Cerebellar nuclear complex (tissue), 1 donor: ENCODE data around the gene NPR3.
"Not testable (repeated sequence)": the region's sequence is repeated elsewhere in the genome, so short reads cannot be mapped to it uniquely, and the experiment has no call there.

Experiments
- DNase-seq, 2 experiments: peaks; one replicate each; lab custom pipeline; 2025; lab: John Stamatoyannopoulos, UW

Gene NPR3

GRCh38 chr5:32767948-32768467 lies 56.9 kb downstream of the NPR3 start:
- DNase-seq, result no peak

- DNase-seq, result no peak
These were observed 58.6 kb downstream of the NPR3 start for GRCh38 chr5:32769711-32770110.

DNA sequence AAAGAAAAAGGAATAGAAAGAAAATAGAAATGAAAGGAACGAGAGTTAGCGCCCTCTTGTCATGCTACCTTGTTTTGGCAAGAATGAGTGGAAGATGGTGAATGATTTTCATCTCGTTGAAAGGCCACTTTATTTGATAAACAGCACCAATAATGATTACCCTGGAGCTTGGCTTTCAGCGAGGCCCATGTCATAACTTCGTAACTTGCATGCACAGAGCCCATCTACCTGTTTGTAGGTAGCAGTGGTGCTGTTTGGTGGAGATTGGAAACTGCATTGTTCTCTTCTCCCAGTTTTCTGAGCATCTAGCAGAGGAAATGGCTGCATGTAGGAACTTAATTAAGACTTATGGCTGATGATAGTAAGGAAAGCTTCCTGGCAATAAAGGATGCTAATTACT lies 59.3 kb downstream of the NPR3 start:
- no peak for DNase-seq

DNA sequence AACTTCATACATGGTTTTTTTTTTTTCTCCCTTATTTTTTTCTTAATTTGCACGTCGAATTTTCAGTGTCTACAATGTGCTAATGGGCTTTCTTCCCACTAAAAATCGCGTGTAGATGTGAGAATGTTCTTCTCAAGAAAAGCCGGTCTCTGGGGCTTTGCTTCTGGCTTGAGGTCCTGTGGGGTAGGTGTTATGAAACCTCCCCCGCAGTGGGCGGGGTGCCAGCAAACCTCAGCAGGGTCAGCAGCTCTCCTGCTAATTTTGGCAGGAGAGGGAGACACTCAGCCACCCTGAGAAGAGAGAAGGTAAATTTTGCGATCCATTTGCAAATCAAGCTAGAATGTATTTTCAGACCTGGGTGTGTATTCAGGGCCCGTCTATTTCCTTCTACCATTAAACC lies 59.9 kb downstream of the NPR3 start:
- no peak for DNase-seq

DNA sequence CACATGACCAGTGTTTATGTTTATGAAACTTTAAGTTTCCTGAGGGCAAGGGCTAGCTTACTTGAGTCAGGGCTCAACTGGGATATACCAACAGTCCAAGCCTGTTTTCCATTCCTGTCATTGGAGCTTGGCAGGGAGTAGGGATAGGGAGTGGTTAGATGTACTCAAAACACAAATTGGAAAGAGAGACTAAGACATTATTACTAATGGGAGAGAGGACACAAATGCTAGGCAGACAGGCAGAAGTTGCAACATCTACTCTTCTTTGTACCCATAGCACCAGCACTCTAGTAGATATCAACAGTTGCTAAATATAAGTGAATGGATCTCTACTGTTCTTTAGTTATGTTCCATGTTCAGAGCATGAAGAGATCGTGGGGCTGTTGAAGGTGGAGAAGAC lies 62.8 kb downstream of the NPR3 start:
- DNase-seq, result no peak

DNA sequence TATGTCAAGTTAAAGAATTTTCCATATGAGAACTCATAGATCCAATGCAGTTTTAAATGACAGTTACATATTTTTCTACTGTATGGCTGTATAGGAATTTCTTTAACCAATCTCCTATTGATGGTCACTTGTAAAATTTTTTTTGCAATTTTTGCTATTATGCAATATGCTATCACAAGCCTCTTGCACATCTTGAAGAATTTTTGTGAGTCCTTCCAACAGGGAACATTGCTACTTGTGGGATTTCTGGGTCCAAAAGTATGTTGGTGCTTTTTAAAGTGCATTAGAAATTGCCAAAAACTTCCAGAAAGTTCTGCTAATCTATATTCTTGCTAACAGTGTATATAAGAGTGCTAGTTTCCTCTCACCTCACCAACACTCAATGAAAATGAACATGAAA lies 65.1 kb downstream of the NPR3 start:
- no peak for DNase-seq

- no peak for DNase-seq
These were observed 66.1 kb downstream of the NPR3 start for GRCh38 chr5:32777222-32777621.

GRCh38 chr5:32777733-32778132 lies 66.6 kb downstream of the NPR3 start:
- no peak for DNase-seq

GRCh38 chr5:32778403-32778802 lies 67.3 kb downstream of the NPR3 start:
- no peak for DNase-seq

DNA sequence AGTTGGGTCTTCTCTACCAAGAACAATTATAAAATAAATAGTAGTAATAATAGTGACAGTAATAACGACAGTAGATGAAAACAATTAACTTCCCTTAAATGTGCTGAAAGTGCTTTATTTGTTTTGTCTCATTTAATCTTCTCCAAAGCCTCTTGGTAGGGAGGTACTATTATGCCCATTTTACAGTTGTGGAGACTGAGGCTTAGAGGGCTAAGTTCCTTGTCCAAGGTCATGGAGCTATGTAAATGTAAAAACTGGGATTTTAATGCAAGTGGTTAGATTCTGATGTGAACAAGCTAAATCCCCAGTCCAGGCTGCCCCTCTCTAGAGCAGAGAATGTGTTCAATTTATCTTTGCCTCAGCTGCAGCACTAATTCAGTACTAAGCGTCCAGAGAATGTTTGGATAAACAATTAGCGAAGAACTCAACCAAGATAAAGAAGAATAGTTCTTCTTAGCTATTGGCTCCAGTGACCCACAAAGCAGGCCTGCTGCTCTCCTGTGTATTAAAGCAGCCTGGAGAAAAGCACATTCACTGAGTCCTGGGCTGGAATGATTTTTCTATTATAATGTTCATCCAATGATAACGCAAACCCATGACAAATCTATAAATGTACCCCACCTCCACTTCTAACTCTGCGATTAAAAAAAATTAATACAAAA lies 68.8 kb downstream of the NPR3 start:
- no peak for DNase-seq

- DNase-seq, result no peak
These were observed 69.4 kb downstream of the NPR3 start for GRCh38 chr5:32780508-32780919.

DNA sequence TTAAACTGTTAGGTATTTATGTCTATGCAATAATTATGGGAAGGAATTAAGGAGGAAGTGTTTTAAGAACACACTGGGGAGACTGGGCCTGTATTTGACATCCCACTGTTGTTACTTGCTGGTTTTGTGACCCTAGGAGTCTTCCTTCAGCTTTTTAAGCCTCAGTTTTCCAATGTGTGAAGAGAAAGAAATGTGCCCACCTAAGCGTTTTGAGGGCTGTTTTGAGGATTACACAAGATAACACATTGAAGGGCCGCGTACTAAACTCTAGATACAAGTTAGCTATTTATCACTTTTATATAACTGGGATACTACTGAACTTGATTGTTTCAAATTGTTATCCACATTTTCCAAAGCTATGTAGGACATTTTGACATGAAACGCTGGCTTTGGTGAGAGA lies 72.5 kb downstream of the NPR3 start:
- no peak for DNase-seq

DNA sequence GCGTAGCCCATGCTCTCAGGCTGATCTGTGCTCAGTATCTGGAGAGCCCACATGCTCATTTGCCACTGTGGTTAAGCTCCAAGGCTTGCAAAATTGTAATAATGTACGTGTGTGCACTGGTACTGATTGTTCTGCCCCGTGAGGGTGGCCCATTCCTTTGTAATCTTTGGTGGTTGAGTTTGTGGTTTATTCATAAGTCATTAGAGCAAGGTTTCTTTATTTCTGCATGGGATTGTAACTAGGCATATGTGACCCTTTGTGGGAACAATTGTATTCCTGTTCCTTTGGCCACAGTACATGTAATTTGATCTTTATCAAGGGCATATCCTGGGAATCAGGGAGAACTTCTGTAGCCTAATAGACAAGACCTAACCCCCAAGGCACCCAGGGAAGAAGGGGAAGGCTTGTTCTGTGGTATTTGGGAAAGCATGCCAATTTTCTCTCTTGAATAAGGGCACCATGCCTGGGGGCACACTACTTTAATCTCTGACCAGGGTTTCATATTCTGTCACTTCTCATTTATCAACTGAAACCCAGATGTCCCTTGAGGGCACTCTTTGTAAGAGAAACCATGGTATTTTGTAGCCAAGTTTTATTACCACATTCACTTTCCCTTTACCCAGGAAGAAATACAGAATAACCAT lies 74.6 kb downstream of the NPR3 start:
- DNase-seq, result no peak

GRCh38 chr5:32786311-32786710 lies 75.2 kb downstream of the NPR3 start:
- no peak for DNase-seq

GRCh38 chr5:32790411-32790951 lies 79.4 kb downstream of the NPR3 start:
- DNase-seq, result no peak

GRCh38 chr5:32791536-32792243 lies 80.6 kb downstream of the NPR3 start:
- DNase-seq, result no peak

DNA sequence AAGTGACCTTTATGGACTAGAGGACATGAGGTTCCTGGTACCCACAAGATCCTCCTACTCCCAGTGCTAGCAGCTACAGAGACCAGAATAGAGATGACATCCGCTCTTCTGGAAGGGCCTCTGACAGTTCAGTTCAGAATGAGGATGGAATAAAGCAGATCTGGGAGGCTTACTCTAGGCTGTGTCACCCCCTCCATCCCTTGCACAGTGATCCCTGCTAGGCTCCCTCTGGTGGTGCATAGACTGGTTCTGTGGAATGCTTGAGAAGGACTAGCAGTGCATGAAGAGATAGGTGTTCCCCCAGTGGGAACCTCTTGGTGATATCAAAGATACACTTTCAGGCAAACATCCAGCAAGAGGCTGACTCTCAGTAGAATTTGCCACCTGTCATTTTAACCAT lies 83.0 kb downstream of the NPR3 start:
- DNase-seq, result no peak

- DNase-seq, result no peak
These were observed 91.6 kb downstream of the NPR3 start for GRCh38 chr5:32802764-32803163.

- no peak for DNase-seq
These were observed 92.5 kb downstream of the NPR3 start for GRCh38 chr5:32803656-32804055.

DNA sequence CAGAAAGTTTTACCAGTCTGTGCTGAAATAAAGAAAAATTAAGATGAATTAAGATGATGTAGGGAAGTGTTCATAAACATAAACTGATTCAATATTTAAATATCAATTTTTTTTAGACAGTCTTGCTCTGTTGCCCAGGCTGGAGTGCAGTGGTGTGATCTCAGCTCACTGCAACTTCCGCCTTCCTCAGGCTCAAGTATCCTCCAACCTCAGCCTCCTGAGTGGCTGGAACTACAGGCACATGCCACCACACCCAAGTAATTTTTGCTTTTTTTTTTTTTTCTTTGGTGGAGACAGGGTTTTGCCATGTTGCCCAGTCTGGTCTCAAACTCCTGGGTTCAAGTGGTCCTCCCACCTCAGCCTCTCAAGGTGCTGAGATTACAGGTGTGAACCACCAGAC lies 94.3 kb downstream of the NPR3 start:
- DNase-seq, result not testable (repeated sequence)

GRCh38 chr5:32805971-32806638 lies 95.0 kb downstream of the NPR3 start:
- no peak for DNase-seq

- DNase-seq, result no peak
These were observed 97.7 kb downstream of the NPR3 start for GRCh38 chr5:32808783-32809182.
